HG03039 (cell line): Measurements from ENCODE around the gene ATP13A4.

Experiments used
- ATAC-seq: cut with Tn5 transposase; IDR thresholded peaks from one replicate; pipeline ENCODE4 v1.9.1; 2021; ENCODE audit warnings: mild to moderate bottlenecking, moderate library complexity; ENCODE audit not compliant: unreplicated experiment

The ATP13A4 gene

GRCh38 chr3:193554811-193555210 is at the start of gene ATP13A4:
Gene ATP13A4 (minus strand): TSS chr3:193554895. CDS start chr3:193554799, 96 bp downstream.
- no peak for ATAC-seq

- no peak for ATAC-seq
Observed at GRCh38 chr3:193599393-193599792, 44.7 kb upstream of the ATP13A4 start.

GRCh38 chr3:193598202-193598601 is 43.5 kb upstream of the ATP13A4 start:
- no peak for ATAC-seq

- no peak for ATAC-seq
Observed at GRCh38 chr3:193595939-193596487, 41.3 kb upstream of the ATP13A4 start.

GRCh38 chr3:193594946-193595689 is 40.4 kb upstream of the ATP13A4 start:
- no peak for ATAC-seq

GRCh38 chr3:193593668-193594030 is 39.0 kb upstream of the ATP13A4 start:
- no peak for ATAC-seq

GRCh38 chr3:193592841-193593667 is 38.4 kb upstream of the ATP13A4 start, which contains the start of gene OPA1:
Gene OPA1 (plus strand): TSS chr3:193593208. CDS start chr3:193593378, 170 bp downstream.
- peak; percentile 98 for ATAC-seq

- ATAC-seq: no peak
Observed at GRCh38 chr3:193590088-193590856, 35.6 kb upstream of the ATP13A4 start.

- ATAC-seq: no peak
Observed at GRCh38 chr3:193589616-193590015, 34.9 kb upstream of the ATP13A4 start.

GRCh38 chr3:193589129-193589528 is 34.4 kb upstream of the ATP13A4 start:
- no peak for ATAC-seq

- ATAC-seq: no peak
Observed at GRCh38 chr3:193586526-193586925, 31.8 kb upstream of the ATP13A4 start.

GRCh38 chr3:193585530-193585929 is 30.8 kb upstream of the ATP13A4 start:
- no peak for ATAC-seq

GRCh38 chr3:193574488-193575070 is 19.9 kb upstream of the ATP13A4 start:
- no peak for ATAC-seq

- ATAC-seq: no peak
Observed at GRCh38 chr3:193573403-193574191, 18.9 kb upstream of the ATP13A4 start.

- peak; percentile 61 for ATAC-seq
Observed at GRCh38 chr3:193572426-193572908, 17.8 kb upstream of the ATP13A4 start.

GRCh38 chr3:193569119-193569518 is 14.4 kb upstream of the ATP13A4 start:
- ATAC-seq: no peak

GRCh38 chr3:193564012-193564411 is 9.3 kb upstream of the ATP13A4 start:
- no peak for ATAC-seq

- no peak for ATAC-seq
Observed at GRCh38 chr3:193563426-193563825, 8.7 kb upstream of the ATP13A4 start.

GRCh38 chr3:193560870-193561269 is 6.2 kb upstream of the ATP13A4 start:
- no peak for ATAC-seq

- no peak for ATAC-seq
Observed at GRCh38 chr3:193560091-193560490, 5.4 kb upstream of the ATP13A4 start.
